Right ventricle myocardium inferior (tissue), 1 donor: ENCODE measurements around the gene SPATA31A1. TPM values are rescaled to one million over a fixed set of nuclear protein-coding genes. Genes with fewer than 3 reads are reported as not detected.
A peak's percentile ranks its signal among the peaks of the same experiment; 100 is the strongest.
"Not testable (repeated sequence)": the region's sequence is repeated elsewhere in the genome, so short reads cannot be mapped to it uniquely, and the experiment has no call there.

ENCODE experiments used
- ATAC-seq: fragments of 200-7000 bp; cut with Tn5 transposase; one replicate; pipeline ENCODE4 v1.9.1; 2020; ENCODE audit warnings: mild to moderate bottlenecking, moderate library complexity
- DNase-seq: peaks from one replicate; pipeline ENCODE4 v3.0.0; 2021; ENCODE audit errors: missing footprints
- intact Hi-C: fragments of 100-400 bp; cut with DNase I; formaldehyde crosslinking; loops from one replicate; pipeline ENCODE4 v1.11.0; 2022
- long read RNA-seq: library from polyadenylated mRNA; unstranded; transcript quantifications from one replicate; pipeline ENCODE4 v2.0.0, GENCODE V29; 2021
- total RNA-seq: library from RNA; stranded (reverse); fragmentation: NEBNext Ultra II Directional; extraction: Animal tissue kit (Norgen Biotek cat#: 25700); gene quantifications from one replicate; pipeline ENCODE4 v1.2.1, GENCODE V29; 2021
- donor health status: DM: no; HTN: yes; CAD: no; lungs with severe emphysema.

SPATA31A1 gene
- not detected for total RNA-seq
- long read RNA-seq: 0 reads

GRCh38 chr9:39355369-39355768, at the start of gene SPATA31A1:
Gene SPATA31A1 (plus strand): TSS chr9:39355669. CDS start chr9:39355731, 62 bp downstream.
- DNase-seq, ATAC-seq, intact Hi-C loops: not testable (repeated sequence)

DNA sequence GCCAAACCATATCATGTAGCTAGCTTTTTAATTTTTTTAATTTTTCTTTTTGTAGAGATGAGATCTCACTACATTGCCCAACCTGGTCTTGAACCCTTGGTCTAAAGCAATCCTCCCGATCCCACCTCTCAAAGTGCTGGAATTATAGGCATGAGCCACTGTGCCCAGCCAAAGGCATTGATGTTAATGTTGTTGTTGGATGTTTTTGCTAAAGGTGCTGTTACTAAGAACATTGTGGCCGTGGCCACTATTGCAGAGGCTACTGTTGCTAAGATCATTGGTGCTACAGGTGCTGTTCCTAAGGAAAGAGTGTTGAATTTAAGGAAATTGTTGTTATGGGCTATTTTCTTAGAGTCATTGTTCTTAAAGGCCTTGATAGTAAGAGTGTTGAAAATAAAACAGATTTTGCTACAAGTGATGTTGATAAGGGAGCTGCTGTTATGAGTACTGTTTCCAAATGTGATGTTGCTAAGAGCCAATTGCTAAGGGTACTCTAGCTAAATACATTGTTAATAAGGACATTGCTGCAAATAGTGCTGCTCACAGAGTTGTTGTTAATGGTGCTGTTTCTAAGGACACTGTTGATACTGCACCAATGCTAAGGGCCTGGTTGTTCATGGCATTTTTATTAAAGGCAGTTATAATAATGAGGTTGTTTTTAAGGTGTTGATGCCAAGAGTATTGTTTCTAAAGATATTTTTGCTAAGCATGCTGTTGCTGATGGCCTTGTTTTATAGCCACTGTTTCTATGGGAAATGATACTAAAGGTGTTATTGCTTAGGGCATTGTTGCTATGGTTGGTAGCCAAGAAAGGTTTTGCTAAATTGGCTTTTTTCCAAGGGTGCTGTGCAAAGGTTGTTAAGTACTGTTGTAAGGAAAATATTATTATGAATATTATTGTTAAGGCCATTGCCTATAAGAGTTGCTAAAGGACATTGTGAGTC, 52.1 kb downstream of the SPATA31A1 start:
- intact Hi-C loops: not testable (repeated sequence)
- ATAC-seq (peak; percentile 87), DNase-seq (peak; percentile 23)

DNA sequence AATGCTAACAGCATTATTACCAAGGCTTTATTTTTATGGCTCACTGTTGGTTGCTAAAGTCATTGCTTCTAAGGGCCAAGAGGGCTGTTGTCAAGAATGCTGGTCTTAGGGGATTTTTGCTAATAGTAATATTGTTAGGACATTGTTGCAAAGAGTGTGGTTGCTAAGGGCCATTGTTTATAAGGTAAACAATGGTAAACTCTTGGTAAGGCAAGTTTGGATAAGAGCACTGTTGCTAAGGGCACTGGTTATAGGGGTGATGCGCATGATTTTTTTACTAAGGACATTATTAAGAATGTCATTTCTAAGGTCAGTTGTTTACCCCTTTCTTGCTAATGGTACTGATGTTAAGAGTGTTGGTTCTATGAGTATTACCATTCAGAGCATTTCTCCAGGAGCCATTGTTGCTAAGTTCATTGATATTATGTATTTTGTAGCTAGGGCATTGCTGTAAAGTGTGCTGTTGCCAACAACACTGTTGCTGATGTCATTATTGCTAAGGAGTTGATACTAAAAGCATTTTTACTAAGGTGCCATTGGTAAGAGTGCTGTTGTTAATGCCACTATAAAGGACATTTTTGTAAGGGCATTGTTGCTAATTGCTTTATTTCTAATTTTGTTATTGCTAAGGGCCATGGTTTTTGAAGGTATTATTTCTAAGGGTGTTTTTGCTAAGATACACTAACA, 55.9 kb downstream of the SPATA31A1 start:
- intact Hi-C loops, DNase-seq: not testable (repeated sequence)
- peak; percentile 31 for ATAC-seq

Other genes starting within 250 kb of the SPATA31A1 start
- gene CNTNAP3, start 67.5 kb upstream of the SPATA31A1 start, total RNA-seq: 7.4 TPM